Ishikawa (cell line): Measurements from ENCODE around the gene TYROBP.

Experiments
- CEBPB ChIP-seq: IDR thresholded peaks from 2 replicates; pipeline ENCODE4 v1.6.1; 2012
- CREB1 ChIP-seq: IDR thresholded peaks from 2 replicates; pipeline ENCODE4 v1.6.1; 2012; ENCODE audit warnings: low read depth
- EGR1 ChIP-seq: IDR thresholded peaks from 2 replicates; pipeline ENCODE4 v1.6.1; 2012
- EP300 ChIP-seq: IDR thresholded peaks from 2 replicates; pipeline ENCODE4 v1.6.1; 2012; ENCODE audit warnings: borderline replicate concordance
- FOXM1 ChIP-seq: IDR thresholded peaks from 2 replicates; pipeline ENCODE4 v1.6.1; 2012; ENCODE audit warnings: low read depth, borderline replicate concordance
- NFIC ChIP-seq: IDR thresholded peaks from 2 replicates; pipeline ENCODE4 v1.6.1; 2012
- RAD21 ChIP-seq: IDR thresholded peaks from 2 replicates; pipeline ENCODE4 v1.6.1; 2012; ENCODE audit warnings: low read depth
- REST ChIP-seq: IDR thresholded peaks from 2 replicates; pipeline ENCODE4 v1.6.1; 2012; ENCODE audit warnings: low read depth, mild to moderate bottlenecking
- TAF1 ChIP-seq: IDR thresholded peaks from 2 replicates; pipeline ENCODE4 v1.6.1; 2012; ENCODE audit warnings: low read depth, mild to moderate bottlenecking
- TCF12 ChIP-seq: IDR thresholded peaks from 2 replicates; pipeline ENCODE4 v1.6.1; 2012; ENCODE audit warnings: low read depth
- TEAD4 ChIP-seq: IDR thresholded peaks from 2 replicates; pipeline ENCODE4 v1.6.1; 2012
- USF1 ChIP-seq: IDR thresholded peaks from 2 replicates; pipeline ENCODE4 v1.6.1; 2012
- YY1 ChIP-seq: IDR thresholded peaks from 2 replicates; pipeline ENCODE4 v1.6.1; 2012; ENCODE audit warnings: low read depth
- ZBTB7A ChIP-seq: IDR thresholded peaks from 2 replicates; pipeline ENCODE4 v1.6.1; 2012; ENCODE audit warnings: low read depth
- TF ChIP-seq, protein P1 (sequence below): IDR thresholded peaks from 2 replicates; pipeline ENCODE4 v1.6.1; 2012

Gene TYROBP

DNA sequence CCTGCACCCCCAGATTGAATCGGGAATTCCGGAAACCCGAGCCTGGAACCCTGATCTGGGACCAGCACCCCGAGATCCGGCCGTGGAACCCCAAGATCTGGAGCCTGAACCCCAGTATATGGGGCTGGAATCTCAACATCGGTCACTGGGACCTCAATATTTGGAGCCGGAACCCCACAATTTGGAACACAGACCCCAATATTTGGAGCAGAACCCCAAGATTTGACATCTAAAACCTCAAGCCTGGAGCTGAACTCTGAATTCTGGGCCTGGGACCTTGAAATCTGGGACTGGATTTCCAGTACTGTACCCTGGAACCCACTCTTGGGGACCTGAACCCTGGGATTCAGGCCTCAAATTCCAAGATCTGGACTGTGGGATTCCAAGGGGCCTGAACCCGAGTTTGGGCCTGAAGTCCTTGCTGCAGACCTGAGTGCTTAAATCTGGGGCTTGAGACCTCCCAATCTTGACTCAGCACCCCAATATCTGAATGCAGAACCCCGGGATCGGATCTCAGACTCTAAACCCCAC, 28.7 kb upstream of the TYROBP start:
- TF ChIP-seq RAD21 (no peak), NFIC (no peak), YY1 (no peak), FOXM1 (no peak), EP300 (no peak), REST (no peak), USF1 (no peak), CREB1 (no peak), TEAD4 (no peak), TCF12 (no peak), CEBPB (no peak), TAF1 (no peak), ZBTB7A (no peak), EGR1 (no peak)
- TF ChIP-seq, protein P1, sequence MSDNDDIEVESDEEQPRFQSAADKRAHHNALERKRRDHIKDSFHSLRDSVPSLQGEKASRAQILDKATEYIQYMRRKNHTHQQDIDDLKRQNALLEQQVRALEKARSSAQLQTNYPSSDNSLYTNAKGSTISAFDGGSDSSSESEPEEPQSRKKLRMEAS, result no peak

- TF ChIP-seq RAD21, result no peak
- TF ChIP-seq, protein P1, result peak; percentile 90
These were observed 28.0 kb upstream of the TYROBP start, which contains the start of gene LRFN3 for GRCh38 chr19:35935911-35936737. Gene LRFN3, plus strand, starts transcription at chr19:35936374. Its CDS starts 3,052 bp downstream, at chr19:35939426.

DNA sequence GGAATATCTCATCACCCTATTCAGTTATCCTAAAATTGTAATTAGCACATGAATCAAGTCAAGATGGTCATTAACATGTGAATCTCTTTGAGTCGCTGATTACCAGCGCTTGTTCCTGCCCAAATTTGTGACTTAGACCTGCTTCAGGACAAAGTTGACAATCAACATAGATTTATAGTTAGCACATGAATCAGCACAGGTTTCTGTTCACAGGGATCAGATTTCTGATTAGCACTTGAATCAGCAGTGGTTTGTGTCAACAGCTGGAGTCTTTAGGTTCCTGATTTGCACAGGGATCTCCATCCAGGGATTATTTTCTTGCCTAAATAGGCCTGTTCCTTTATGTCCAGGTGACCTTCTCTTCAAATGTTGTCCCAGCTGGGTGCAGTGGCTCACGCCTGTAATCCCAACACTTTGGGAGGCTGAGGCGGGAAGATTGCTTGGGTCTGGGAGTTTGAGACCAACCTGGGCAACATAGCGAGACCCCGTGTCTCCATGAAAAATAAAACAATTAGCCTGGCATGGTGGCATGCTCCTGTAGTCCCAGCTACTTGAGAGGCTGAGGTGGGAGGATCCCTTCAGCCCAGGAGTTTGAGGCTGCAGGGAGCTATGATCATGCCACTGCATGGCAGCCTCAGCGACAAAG, 24.3 kb upstream of the TYROBP start:
- TF ChIP-seq FOXM1 (no peak), CEBPB (no peak), CREB1 (no peak), TEAD4 (no peak), EGR1 (no peak), TCF12 (no peak), EP300 (no peak), ZBTB7A (no peak), YY1 (no peak), USF1 (no peak), REST (no peak), TAF1 (no peak), RAD21 (no peak), NFIC (no peak)
- TF ChIP-seq, protein P1, result no peak

GRCh38 chr19:35931874-35932202, 23.7 kb upstream of the TYROBP start:
- no peak for TF ChIP-seq EP300
- TF ChIP-seq REST, result no peak
- TF ChIP-seq EGR1, result no peak
- TF ChIP-seq NFIC, result no peak
- no peak for TF ChIP-seq USF1
- no peak for TF ChIP-seq TAF1
- TF ChIP-seq TEAD4, result no peak
- no peak for TF ChIP-seq TCF12
